ENCODE results near the gene BCL2.

Gene BCL2

GRCh38 chr18:63232826-63233225 lies 86.7 kb downstream of the BCL2 start:
- ATAC-seq = no peak
- no peak for TF ChIP-seq CSDC2 (CRISPR knock-in tag; IDR thresholded peaks at IDR 0.05)
- no peak for TF ChIP-seq ARNTL (CRISPR knock-in tag; IDR thresholded peaks at IDR 0.05; ENCODE audit: borderline replicate concordance, low read depth)
- TF ChIP-seq RARB (CRISPR knock-in tag; IDR thresholded peaks at IDR 0.05) = no peak
- TF ChIP-seq ZNF565 (CRISPR knock-in tag; conservative IDR thresholded peaks at IDR 0.05; ENCODE audit: low read depth) = no peak
- no peak for TF ChIP-seq BACH2 (CRISPR knock-in tag; IDR thresholded peaks at IDR 0.05; ENCODE audit: borderline replicate concordance)
- no peak for TF ChIP-seq TCF4 (CRISPR knock-in tag; IDR thresholded peaks at IDR 0.05; ENCODE audit: borderline replicate concordance)
- TF ChIP-seq ZC3H10 (CRISPR knock-in tag; IDR thresholded peaks at IDR 0.05) = no peak
- no peak for TF ChIP-seq GLIS3 (CRISPR knock-in tag; IDR thresholded peaks at IDR 0.05)
- TF ChIP-seq ZNF8 (CRISPR knock-in tag; IDR thresholded peaks at IDR 0.05) = no peak
- TF ChIP-seq CSRNP3 (CRISPR knock-in tag; IDR thresholded peaks at IDR 0.05) = no peak

- ATAC-seq = no peak
- TF ChIP-seq ZNF8 (CRISPR knock-in tag; IDR thresholded peaks at IDR 0.05) (no peak), OSR1 (CRISPR knock-in tag; IDR thresholded peaks at IDR 0.05) (no peak), CSRNP3 (CRISPR knock-in tag; IDR thresholded peaks at IDR 0.05) (no peak), ZC3H10 (CRISPR knock-in tag; IDR thresholded peaks at IDR 0.05) (no peak), CSDC2 (CRISPR knock-in tag; IDR thresholded peaks at IDR 0.05) (no peak), PATZ1 (CRISPR knock-in tag; IDR thresholded peaks at IDR 0.05; ENCODE audit: borderline replicate concordance) (no peak), ZFP30 (CRISPR knock-in tag; IDR thresholded peaks at IDR 0.05) (no peak)
Observed at GRCh38 chr18:63229971-63230370, 89.6 kb downstream of the BCL2 start.

- TF ChIP-seq ZNF70 (CRISPR knock-in tag; IDR thresholded peaks at IDR 0.05) = no peak
- no peak for TF ChIP-seq OSR1 (CRISPR knock-in tag; IDR thresholded peaks at IDR 0.05)
- no peak for TF ChIP-seq PATZ1 (CRISPR knock-in tag; IDR thresholded peaks at IDR 0.05; ENCODE audit: borderline replicate concordance)
- TF ChIP-seq ZNF565 (CRISPR knock-in tag; conservative IDR thresholded peaks at IDR 0.05; ENCODE audit: low read depth) = no peak
- no peak for TF ChIP-seq TOX (CRISPR knock-in tag; IDR thresholded peaks at IDR 0.05; ENCODE audit: borderline replicate concordance)
- TF ChIP-seq ISL1 (CRISPR knock-in tag; IDR thresholded peaks at IDR 0.05) = no peak
- no peak for TF ChIP-seq TCF4 (CRISPR knock-in tag; IDR thresholded peaks at IDR 0.05; ENCODE audit: borderline replicate concordance)
- no peak for TF ChIP-seq CSDC2 (CRISPR knock-in tag; IDR thresholded peaks at IDR 0.05)
- no peak for TF ChIP-seq GLIS3 (CRISPR knock-in tag; IDR thresholded peaks at IDR 0.05)
- TF ChIP-seq ZFP30 (CRISPR knock-in tag; IDR thresholded peaks at IDR 0.05) = no peak
- no peak for TF ChIP-seq ZC3H10 (CRISPR knock-in tag; IDR thresholded peaks at IDR 0.05)
- no peak for TF ChIP-seq ESRRG (CRISPR knock-in tag; IDR thresholded peaks at IDR 0.05)
- no peak for TF ChIP-seq SNAI2 (CRISPR knock-in tag; IDR thresholded peaks at IDR 0.05)
- no peak for TF ChIP-seq CSRNP3 (CRISPR knock-in tag; IDR thresholded peaks at IDR 0.05)
- no peak for TF ChIP-seq CREB5 (CRISPR knock-in tag; IDR thresholded peaks at IDR 0.05; ENCODE audit: low read depth)
- TF ChIP-seq PPARA (CRISPR knock-in tag; IDR thresholded peaks at IDR 0.05; ENCODE audit: borderline replicate concordance) = no peak
- no peak for TF ChIP-seq ZFP3 (CRISPR knock-in tag; IDR thresholded peaks at IDR 0.05)
- no peak for ATAC-seq
Observed at GRCh38 chr18:63225434-63225833, 94.1 kb downstream of the BCL2 start.

Data from SK-N-SH treated with all-trans-retinoic acid at 6 μM for 48 hours (cell line).